ENCODE measurements around the gene SLC7A8. TPM values are rescaled to one million over a fixed set of nuclear protein-coding genes. Genes with fewer than 3 reads are reported as not detected.

The SLC7A8 gene
- total and polyA plus RNA-seq, 10 of the 15 experiments (the other 5 are each of a cell fraction or from before 2014, with no cell fraction given): 0.06 to 0.28 (median 0.21) TPM; not detected in 7

DNA sequence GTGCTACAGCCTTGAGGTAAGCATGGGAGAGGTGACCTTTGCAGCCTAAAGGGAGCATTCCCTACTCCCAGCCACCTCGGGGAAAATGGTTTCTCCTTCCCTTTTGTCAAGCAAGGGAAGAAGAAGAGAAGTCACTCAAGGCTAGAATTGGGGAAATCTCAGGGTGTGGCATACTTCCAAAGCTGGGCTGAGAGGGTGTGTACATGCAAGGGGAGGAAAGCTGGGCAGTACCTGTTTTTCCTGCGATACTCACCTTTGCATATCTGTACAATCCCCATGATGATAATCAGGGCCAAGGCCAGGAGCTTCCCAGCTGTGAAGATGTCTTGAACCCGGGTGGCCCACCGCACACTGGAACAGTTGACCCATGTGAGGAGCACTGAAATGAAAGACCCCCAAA, 40.6 kb downstream of the SLC7A8 start (continued):
- TF ChIP-seq IRF5 (IDR thresholded peaks at IDR 0.05; ENCODE audit: borderline replicate concordance): no peak
- TF ChIP-seq, protein P1, sequence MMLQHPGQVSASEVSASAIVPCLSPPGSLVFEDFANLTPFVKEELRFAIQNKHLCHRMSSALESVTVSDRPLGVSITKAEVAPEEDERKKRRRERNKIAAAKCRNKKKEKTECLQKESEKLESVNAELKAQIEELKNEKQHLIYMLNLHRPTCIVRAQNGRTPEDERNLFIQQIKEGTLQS (IDR thresholded peaks at IDR 0.05; ENCODE audit: borderline replicate concordance, extremely low read depth, low read depth, low read length): no peak

DNA sequence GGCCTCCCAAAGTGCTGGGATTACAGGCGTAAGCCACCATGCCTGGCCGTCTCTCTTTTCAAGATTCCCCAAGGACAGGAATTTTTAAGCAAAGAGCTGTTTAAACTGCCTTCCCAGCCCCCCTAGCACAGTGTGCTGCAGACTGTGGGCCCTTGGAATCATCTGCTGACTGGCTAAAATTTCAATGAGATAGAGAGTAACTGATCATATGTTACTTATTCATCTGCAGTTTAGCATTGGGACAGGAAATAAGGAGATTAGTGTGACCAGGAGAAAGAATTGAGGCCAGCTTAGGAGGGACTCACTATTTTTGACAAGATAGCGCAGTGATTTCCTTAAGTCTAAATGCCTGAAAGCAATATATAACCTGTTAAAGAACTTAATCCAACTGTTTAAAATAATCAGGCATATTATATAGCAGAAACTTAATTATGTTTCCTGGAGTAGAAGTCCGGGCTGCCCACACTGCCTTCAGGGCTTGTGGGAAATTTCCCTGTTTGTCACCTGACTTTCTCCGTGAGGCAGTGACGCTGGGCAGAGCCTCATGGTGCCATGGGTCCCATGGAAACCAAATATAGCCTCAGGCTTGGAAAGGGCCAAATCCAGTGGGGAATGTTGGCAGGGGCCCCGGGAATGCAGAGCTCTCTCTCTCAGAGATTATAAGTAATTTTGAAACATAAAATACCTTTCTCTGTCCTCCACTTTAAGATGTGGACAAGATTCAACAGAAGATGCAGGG, 41.6 kb downstream of the SLC7A8 start:
- no peak overlapping the region for H3K4me3 ChIP-seq
- FAIRE-seq (no peak), ATAC-seq (no peak), DNase-seq (ENCODE audit: low read depth, low spot score) (no peak)
- H2AFZ ChIP-seq (ENCODE audit: control insufficient read depth, low read depth, low read length): no peak overlapping the region
- ChIA-PET RAD21 (ENCODE audit: unreplicated experiment) (no interaction called here), SMC1A (ENCODE audit: uncharacterized antibody, unreplicated experiment) (no interaction called here), CTCF (interaction anchor here (3.2 kb wide), 1 partner anchor 21 kb away, joined by 16 read pairs; no protein-coding TSS in a partner anchor), POLR2A (no interaction called here)
- intact Hi-C loops (cut with micrococcal nuclease; ENCODE audit: unreplicated experiment) (no loop called here), in situ Hi-C loops (cut with MboI) (no loop called here)
- H3K27ac ChIP-seq (ENCODE audit: control insufficient read depth, insufficient read depth): no peak overlapping the region
- peaks cover 3% of the 10 kb centered on the region in 2 experiments; a peak in 3 of 4 replicates for H3K27me3 ChIP-seq (replicated peaks in 1 of 2; ENCODE audit: control insufficient read depth in 2 of 2, insufficient read depth in 2 of 2, low read length in 1 of 2)
- H3K9ac ChIP-seq (ENCODE audit: control insufficient read depth, insufficient read depth, low read length): no peak overlapping the region
- no peaks in the 10 kb centered on the region for H3K9me3 ChIP-seq (replicated peaks; ENCODE audit: control insufficient read depth, insufficient read depth, low read length)
- H4K20me1 ChIP-seq (ENCODE audit: control insufficient read depth, insufficient read depth): no peaks in the 10 kb centered on the region
- H3K36me3 ChIP-seq (ENCODE audit: control insufficient read depth in 2 of 2, insufficient read depth in 2 of 2, low read length in 1 of 2): no peaks in the 10 kb centered on the region
- H3K4me1 ChIP-seq (ENCODE audit: control insufficient read depth, insufficient read depth, low read length): no peaks in the 10 kb centered on the region
- no peak overlapping the region for H3K4me2 ChIP-seq (ENCODE audit: control insufficient read depth, insufficient read depth)
- H3K79me2 ChIP-seq (ENCODE audit: control insufficient read depth, insufficient read depth, low read length): no peaks in the 10 kb centered on the region
- no TSS peak for BruUV-seq (replicated peaks)
- 28% methylated on average over 7 of the region's 7 CpGs for WGBS (ENCODE audit: insufficient coverage, insufficient replicate concordance, low lambda C conversion rate, missing lambda C conversion rate)
- TF ChIP-seq, protein P1 (IDR thresholded peaks at IDR 0.05; ENCODE audit: borderline replicate concordance, extremely low read depth, low read depth, low read length): no peak
- no peak for TF ChIP-seq BHLHE40 (IDR thresholded peaks at IDR 0.05; ENCODE audit: borderline replicate concordance in 1 of 2, low read depth in 2 of 2, low read length in 1 of 2)
- no peak for TF ChIP-seq RAD51 (IDR thresholded peaks at IDR 0.05)
- TF ChIP-seq BRCA1 (IDR thresholded peaks at IDR 0.05; ENCODE audit: low read depth, low read length): no peak
- TF ChIP-seq RELB (IDR thresholded peaks at IDR 0.05; ENCODE audit: low read depth): no peak
- no peak for TF ChIP-seq JUNB (IDR thresholded peaks at IDR 0.05)
- no peak for TF ChIP-seq ZNF217 (IDR thresholded peaks at IDR 0.05)
- no peak for TF ChIP-seq MEF2B (IDR thresholded peaks at IDR 0.05; ENCODE audit: partially characterized antibody, poor library complexity, severe bottlenecking)
- TF ChIP-seq, protein P2, sequence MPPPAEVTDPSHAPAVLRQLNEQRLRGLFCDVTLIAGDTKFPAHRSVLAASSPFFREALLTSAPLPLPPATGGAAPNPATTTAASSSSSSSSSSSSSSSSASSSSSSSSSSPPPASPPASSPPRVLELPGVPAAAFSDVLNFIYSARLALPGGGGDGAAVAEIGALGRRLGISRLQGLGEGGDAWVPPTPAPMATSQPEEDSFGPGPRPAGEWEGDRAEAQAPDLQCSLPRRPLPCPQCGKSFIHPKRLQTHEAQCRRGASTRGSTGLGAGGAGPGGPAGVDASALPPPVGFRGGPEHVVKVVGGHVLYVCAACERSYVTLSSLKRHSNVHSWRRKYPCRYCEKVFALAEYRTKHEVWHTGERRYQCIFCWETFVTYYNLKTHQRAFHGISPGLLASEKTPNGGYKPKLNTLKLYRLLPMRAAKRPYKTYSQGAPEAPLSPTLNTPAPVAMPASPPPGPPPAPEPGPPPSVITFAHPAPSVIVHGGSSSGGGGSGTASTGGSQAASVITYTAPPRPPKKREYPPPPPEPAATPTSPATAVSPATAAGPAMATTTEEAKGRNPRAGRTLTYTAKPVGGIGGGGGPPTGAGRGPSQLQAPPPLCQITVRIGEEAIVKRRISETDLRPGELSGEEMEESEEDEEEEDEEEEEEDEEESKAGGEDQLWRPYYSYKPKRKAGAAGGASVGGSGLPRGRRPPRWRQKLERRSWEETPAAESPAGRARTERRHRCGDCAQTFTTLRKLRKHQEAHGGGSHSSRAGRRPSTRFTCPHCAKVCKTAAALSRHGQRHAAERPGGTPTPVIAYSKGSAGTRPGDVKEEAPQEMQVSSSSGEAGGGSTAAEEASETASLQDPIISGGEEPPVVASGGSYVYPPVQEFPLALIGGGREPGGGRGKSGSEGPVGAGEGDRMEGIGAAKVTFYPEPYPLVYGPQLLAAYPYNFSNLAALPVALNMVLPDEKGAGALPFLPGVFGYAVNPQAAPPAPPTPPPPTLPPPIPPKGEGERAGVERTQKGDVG (CRISPR knock-in tag; IDR thresholded peaks at IDR 0.05): no peak
- TF ChIP-seq NFIC (IDR thresholded peaks at IDR 0.05; ENCODE audit: low read depth, low read length): no peak
- no peak for TF ChIP-seq PBX3 (IDR thresholded peaks at IDR 0.05; ENCODE audit: insufficient replicate concordance, low read depth, low read length)

Data from GM12878 (cell line).